Germinal center (tissue), 1 donor: Measurements from ENCODE around the gene OXSR1.
"Not testable (repeated sequence)": the region's sequence is repeated elsewhere in the genome, so short reads cannot be mapped to it uniquely, and the experiment has no call there.

Source experiments
- DNase-seq: peaks from one replicate; pipeline ENCODE4 v3.0.0; 2012; ENCODE audit warnings: mixed read lengths, low spot score

Gene OXSR1

DNA sequence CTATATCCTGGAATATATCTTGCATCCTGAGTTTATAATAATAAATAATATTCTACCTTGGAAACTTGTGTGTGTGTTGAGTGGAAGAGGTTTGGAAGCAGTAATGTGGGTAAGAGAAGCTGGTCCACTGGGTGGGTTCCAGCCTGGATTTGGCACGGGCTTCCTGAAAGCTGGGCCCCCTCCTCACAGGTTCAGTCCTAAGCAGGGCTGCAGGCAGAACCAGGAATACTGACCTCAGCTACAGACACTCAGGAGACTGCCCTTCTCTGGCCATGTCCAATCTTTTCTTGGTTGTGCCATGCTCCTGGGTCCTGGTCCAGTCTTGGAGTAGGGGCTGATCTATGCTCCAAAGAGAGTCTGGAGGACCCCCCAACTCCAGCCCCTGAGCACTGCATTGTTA, 22.4 kb upstream of the OXSR1 start:
- DNase-seq, result no peak

GRCh38 chr3:38143511-38143910, 21.8 kb upstream of the OXSR1 start:
- DNase-seq, result no peak

- DNase-seq, result no peak
Measured at GRCh38 chr3:38146504-38146903, 18.8 kb upstream of the OXSR1 start.

GRCh38 chr3:38147421-38147820, 17.9 kb upstream of the OXSR1 start:
- no peak for DNase-seq

DNA sequence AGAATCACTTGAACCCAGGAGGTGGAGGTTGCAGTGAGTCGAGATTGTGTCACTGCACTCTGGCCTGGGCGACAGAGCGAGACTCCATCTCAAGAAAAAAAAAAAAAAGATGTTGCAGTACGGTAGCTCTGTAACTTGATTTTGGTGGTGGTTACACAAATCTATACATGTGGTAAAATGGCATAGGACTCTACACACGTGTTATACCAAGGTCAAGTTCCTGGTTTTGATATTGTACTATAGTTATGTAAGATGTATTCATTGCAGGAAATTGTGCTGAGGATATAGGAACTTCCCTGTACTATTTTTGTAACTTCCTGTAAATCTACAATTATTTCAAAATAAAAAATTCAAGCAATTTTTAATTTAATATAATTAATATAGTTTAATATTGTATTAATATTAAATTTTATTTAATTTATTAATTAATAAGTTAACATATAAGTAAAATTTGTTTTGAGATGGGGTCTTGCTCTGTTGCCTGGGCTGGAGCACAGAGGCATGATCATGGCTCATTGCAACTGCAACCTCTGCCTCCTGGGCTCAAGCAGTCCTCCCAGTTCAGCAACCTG, 16.9 kb upstream of the OXSR1 start:
- no peak for DNase-seq

GRCh38 chr3:38149708-38150107, 15.6 kb upstream of the OXSR1 start:
- no peak for DNase-seq

DNA sequence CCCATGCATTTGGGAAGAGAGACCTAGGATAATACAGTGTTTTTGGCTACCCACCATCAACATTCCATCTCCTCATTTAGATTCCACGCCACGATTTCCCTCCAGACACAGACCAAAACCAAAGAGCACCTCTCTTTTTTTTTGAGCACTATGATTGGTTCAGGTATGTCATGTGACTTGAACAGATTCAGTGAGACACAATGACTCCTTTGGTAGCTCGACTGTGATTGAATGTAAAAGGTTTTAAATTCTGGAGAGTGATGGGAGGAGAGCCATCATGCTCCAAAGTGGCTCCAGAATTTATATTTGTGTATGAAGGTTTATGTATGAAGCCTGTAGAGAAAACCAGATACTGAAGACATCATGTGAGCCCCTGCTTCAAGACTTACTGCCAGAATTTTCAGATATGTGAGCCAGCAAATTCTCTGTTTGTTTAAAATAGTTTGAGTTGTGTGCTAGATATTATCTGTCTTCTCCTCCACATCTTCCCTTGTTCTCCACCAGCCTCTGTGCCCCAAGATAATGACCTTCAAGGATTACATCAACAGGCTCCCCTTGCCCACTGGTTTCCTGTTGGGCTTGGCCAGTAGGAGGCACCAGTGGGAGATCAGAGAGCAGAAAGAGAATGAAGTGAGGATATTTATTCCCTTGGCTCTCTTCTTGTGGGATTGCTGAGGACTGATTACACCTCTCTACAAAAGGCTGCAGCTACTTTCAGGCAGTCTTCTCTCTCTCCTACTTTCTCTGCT, 14.4 kb upstream of the OXSR1 start:
- no peak for DNase-seq

DNA sequence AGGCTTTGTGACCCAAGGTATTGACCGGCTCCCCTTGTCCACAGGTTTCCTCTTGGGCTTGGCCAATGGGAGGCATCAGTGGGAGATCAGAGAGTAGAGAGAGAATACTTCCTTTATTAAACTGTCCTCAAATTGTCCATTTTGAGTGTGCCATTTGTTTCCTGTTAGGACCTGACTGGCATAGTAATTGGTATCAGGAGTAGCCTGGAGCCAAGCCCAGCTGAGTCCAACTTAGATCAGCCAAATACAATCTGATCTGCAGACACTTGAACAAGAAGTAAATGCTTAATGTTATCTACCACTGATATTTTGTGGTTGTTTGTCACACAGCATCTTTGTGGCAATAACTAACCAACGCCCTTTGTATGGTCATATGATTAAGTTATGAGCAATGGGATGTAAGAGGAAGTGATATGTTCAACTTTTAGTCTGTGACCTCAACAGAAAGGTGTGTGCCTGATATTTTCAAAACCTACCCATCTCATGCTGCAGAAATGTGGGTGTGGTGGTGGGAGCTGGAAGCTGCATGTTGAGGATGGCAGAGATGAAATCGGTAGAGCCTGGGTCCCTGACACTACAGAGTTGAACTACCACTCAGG, 13.6 kb upstream of the OXSR1 start:
- no peak for DNase-seq

GRCh38 chr3:38152609-38153008, 12.7 kb upstream of the OXSR1 start:
- DNase-seq, result no peak

GRCh38 chr3:38153221-38153620, 12.1 kb upstream of the OXSR1 start:
- no peak for DNase-seq

DNA sequence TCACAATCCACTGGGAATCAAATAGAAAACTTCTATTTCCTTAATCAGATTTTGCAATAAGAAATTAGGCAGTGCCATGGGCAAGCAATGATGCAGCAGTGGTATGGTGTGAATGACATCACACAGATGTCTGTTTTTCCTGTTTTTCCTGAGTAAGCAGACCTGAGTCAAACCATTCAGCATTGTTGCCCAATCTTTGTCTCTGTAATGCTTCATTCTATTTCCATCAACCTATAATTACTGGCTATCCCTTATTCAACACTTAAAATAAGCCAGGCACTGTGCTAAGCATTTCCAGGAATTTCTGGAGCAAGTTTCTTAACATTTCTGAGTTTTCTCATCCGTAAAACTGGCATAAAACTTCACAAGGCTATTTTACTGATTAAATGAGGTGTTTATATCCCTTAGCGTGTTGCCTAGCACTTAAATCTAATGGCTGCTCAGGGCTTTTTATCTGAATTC, 11.3 kb upstream of the OXSR1 start:
- DNase-seq, result no peak

- no peak for DNase-seq
Measured at GRCh38 chr3:38154625-38155255, 10.6 kb upstream of the OXSR1 start.

- no peak for DNase-seq
Measured at GRCh38 chr3:38155825-38156224, 9.5 kb upstream of the OXSR1 start.

- no peak for DNase-seq
Measured at GRCh38 chr3:38157117-38157516, 8.2 kb upstream of the OXSR1 start.

- DNase-seq, result no peak
Measured at GRCh38 chr3:38157595-38157994, 7.7 kb upstream of the OXSR1 start.

GRCh38 chr3:38158472-38158871, 6.9 kb upstream of the OXSR1 start:
- no peak for DNase-seq

- DNase-seq, result not testable (repeated sequence)
Measured at GRCh38 chr3:38160704-38161103, 4.6 kb upstream of the OXSR1 start.

- DNase-seq, result peak; percentile 20
Measured at GRCh38 chr3:38163117-38163840, 2.1 kb upstream of the OXSR1 start.

DNA sequence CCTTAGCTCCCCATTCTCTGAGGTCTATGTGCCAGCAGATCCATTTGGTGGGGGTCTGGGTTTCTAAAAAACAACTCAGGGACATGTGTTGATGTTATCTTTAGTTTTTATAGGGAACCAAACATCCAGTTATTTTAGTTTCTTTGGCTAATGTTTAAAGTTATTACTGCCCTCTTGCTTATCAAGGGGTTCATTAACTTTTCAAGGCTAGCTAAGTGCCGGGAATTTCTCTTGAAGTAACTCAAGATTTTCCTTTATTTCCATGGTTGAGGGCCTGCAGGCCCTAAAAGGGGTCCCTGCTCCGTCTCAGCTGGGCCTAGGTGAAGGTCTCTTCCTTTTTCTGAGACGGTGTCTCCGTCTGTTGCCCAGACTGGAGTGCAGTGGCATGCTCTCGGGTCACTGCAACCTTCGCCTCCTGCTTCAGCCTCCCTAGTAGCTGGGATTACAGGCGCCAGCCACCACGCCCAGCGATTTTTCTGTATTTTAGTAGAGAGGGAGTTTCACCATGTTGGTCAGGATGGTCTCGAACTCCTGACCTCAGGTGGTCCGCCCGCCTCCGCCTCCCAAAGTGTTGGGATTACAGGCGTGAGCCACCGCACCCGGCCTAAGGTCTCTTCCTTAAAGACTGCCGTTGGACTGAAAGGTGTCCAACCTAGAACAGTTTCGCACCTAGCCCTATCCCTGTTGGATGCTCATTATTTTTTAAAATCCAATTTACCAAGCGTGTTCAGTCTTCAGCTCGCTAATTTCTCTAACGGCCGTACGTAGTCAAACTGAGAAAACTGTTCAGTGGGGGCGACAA, 1.3 kb upstream of the OXSR1 start:
- DNase-seq, result no peak

- DNase-seq, result no peak
Measured at GRCh38 chr3:38164643-38164951, 740 bp upstream of the OXSR1 start.

DNA sequence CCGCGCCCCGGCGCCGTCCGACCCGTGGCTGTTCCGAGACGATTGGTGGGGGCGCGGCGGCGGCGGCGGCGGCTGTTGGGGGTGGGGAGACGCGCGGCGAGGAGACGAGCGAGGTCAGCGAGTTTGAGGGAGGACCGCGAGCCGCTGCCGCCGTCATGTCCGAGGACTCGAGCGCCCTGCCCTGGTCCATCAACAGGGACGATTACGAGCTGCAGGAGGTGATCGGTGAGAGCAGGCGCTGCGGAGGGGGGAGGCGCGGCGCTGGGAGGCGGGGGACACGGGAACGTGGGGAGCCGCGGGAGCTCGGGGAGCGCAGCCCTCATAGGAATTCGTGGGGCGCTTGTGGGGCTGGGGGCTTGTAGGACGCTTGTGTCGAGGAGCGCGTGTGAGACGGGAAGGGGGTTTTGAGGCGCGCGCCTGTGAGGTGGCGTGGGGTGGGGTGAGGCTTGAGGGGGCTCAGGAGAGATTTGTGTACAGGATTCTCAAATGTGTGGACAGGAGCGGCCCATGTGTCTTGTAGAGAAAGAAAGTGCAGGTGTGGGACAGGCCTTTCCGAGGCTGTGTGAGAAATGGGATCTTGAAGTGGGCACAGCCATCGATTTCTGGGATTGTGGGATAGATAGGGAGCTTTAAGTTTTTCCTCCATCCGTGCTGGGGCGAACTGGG, 518 bp downstream of the OXSR1 start:
- DNase-seq, result peak; percentile 54
